ENCODE results near the gene SYT5. TPM values are rescaled to one million over a fixed set of nuclear protein-coding genes. Genes with fewer than 3 reads are reported as not detected.

Gene SYT5
- polyA plus RNA-seq, 1 experiment, result 0.15 TPM

DNA sequence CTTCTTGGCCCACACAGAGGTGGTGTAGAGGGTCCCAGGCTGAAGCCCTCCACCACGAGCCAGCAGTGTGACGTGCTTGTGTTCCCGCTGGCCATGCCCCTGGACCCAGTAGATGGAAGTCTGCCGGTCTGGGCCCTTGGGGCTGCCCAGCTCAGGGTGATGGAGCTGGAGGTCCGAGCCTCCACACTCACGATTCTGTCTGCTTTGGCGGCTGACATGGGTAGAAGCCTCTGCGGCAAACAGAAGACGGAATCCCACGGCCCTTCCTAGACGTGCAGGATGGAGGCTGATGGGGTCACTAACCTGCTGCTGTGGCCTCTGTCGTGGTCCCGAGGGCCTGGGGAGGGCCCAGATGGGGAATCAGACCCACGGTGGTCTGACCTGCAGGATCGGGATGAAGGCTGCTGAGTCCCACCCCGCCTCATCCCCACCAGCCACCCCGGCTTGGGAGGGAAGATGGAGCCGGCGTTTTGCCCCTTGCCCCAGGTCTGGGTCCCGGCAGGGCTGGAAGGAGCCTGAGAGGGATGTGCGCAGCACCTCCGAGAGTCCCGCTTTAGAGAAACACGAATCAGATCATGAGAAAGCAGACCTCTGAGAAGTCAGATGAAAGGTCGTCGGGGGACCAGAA lies 44.1 kb upstream of the SYT5 start:
- no peak for TF ChIP-seq CTCF (IDR thresholded peaks at IDR 0.05; ENCODE audit: low read depth, low read length)
- ChIA-PET CTCF (no interaction called here), POLR2A (no interaction called here)
- Histone ChIP-seq H3K27me3 (ENCODE audit: control insufficient read depth, insufficient read depth, low read length) (no peaks in the 10 kb centered on the region), H3K27ac (ENCODE audit: low read depth, low read length) (no peak overlapping the region), H3K4me3 (ENCODE audit: low read depth, low read length) (no peak overlapping the region), H3K9me3 (ENCODE audit: control insufficient read depth, insufficient read depth, low read length) (peaks cover 7% of the 10 kb centered on the region)
- no peak for DNase-seq (ENCODE audit: low read depth, low spot score)

DNA sequence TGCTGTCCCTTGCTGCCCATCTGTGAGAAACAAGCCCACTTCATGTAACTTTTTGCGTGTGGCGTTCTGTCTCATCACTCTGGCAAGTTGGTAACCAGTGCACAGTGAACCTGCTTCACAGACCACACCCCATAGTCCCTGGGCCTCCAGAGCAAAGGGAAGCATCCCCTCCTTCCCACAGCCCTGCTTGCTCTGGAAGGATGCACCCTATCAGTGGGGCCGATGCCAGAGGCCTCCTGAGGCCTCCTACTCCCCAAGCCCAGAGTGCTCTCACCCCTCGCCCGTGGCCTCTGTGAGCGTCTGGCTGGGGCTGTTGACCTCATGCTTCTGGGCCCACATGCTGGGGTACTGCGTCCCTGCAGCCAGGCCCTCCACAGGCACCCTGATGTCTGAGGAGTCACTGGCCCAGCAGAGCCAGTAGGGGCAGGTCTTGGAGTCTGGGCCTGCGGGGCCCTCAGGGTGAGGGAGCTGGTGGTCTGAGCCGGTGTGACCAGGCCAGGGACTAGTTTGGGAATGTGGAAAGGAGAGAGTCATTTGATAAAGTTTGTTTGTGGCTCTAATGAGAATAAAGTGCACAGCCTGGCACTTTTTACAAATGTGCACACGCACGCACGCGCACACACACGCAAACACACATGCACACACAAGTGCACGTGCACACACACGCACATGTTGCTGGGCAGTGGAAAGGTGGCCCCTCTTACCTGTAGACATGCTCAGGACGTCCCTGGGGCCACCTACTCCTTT lies 43.4 kb upstream of the SYT5 start:
- H3K9me3 ChIP-seq (ENCODE audit: control insufficient read depth, insufficient read depth, low read length), result peaks cover 7% of the 10 kb centered on the region
- CTCF ChIA-PET, result no interaction called here
- no peak overlapping the region for H3K4me3 ChIP-seq (ENCODE audit: low read depth, low read length)
- no peak overlapping the region for H3K27ac ChIP-seq (ENCODE audit: low read depth, low read length)
- TF ChIP-seq CTCF (IDR thresholded peaks at IDR 0.05; ENCODE audit: low read depth, low read length), result no peak
- DNase-seq (ENCODE audit: low read depth, low spot score), result no peak
- POLR2A ChIA-PET, result no interaction called here
- H3K27me3 ChIP-seq (ENCODE audit: control insufficient read depth, insufficient read depth, low read length), result no peaks in the 10 kb centered on the region

- no peak overlapping the region for H3K4me3 ChIP-seq (ENCODE audit: low read depth, low read length)
- H3K27me3 ChIP-seq (ENCODE audit: control insufficient read depth, insufficient read depth, low read length), result no peaks in the 10 kb centered on the region
- H3K9me3 ChIP-seq (ENCODE audit: control insufficient read depth, insufficient read depth, low read length), result peaks cover 7% of the 10 kb centered on the region
- POLR2A ChIA-PET, result no interaction called here
- TF ChIP-seq CTCF (IDR thresholded peaks at IDR 0.05; ENCODE audit: low read depth, low read length), result no peak
- CTCF ChIA-PET, result no interaction called here
- DNase-seq (ENCODE audit: low read depth, low spot score), result no peak
- H3K27ac ChIP-seq (ENCODE audit: low read depth, low read length), result no peak overlapping the region
Observed at GRCh38 chr19:55220525-55220924, 40.4 kb upstream of the SYT5 start.

- Histone ChIP-seq H3K27me3 (ENCODE audit: control insufficient read depth, insufficient read depth, low read length) (no peaks in the 10 kb centered on the region), H3K4me3 (ENCODE audit: low read depth, low read length) (peak overlapping the region; percentile 62), H3K27ac (ENCODE audit: low read depth, low read length) (peak overlapping the region; percentile 89), H3K9me3 (ENCODE audit: control insufficient read depth, insufficient read depth, low read length) (peaks cover 22% of the 10 kb centered on the region)
- ChIA-PET CTCF (no interaction called here), POLR2A (interaction anchor here (1.0 to 1.3 kb wide), 3 partner anchors 27 to 191 kb away, joined by 3 to 26 read pairs (median 6); partner anchors contain the start of genes PPP6R1 and UBE2S)
- TF ChIP-seq CTCF (IDR thresholded peaks at IDR 0.05; ENCODE audit: low read depth, low read length), result peak; percentile 24
- DNase-seq (ENCODE audit: low read depth, low spot score), result peak; percentile 97
Observed at GRCh38 chr19:55216461-55217198, 36.5 kb upstream of the SYT5 start.

DNA sequence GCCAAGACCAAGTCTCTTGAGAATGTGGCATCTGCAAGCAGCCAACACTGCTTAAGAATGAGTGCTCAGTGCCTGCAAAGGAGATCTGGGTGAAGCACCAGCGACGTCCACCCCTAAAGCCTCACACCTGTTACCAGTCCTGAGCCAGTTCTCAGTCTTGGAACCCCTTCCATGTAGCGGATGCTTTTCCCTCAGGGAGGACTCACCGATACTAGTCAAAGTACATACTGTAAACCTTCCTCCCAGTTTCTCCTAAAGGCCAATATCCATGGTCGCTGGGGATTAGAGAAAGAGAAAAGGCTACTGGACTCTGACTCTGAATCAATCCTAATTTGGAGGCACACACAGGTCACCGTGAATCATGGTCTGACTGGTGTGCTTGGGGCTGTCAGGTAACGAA lies 33.5 kb upstream of the SYT5 start:
- DNase-seq (ENCODE audit: low read depth, low spot score), result no peak
- H3K4me3 ChIP-seq (ENCODE audit: low read depth, low read length), result no peak overlapping the region
- no peak for TF ChIP-seq CTCF (IDR thresholded peaks at IDR 0.05; ENCODE audit: low read depth, low read length)
- H3K27ac ChIP-seq (ENCODE audit: low read depth, low read length), result no peak overlapping the region
- POLR2A ChIA-PET, result no interaction called here
- H3K27me3 ChIP-seq (ENCODE audit: control insufficient read depth, insufficient read depth, low read length), result no peaks in the 10 kb centered on the region
- CTCF ChIA-PET, result no interaction called here
- H3K9me3 ChIP-seq (ENCODE audit: control insufficient read depth, insufficient read depth, low read length), result peaks cover 15% of the 10 kb centered on the region

All from AG04450 (cell line).